GM11168 (cell line): ENCODE results near the gene PSTPIP1.

Source experiments
- in situ Hi-C: fragments of 300-500 bp; cut with MboI; formaldehyde crosslinking; loops from one replicate; pipeline ENCODE4 v1.12.0; 2022; ENCODE audit warnings: low sequenced_read_pairs; ENCODE audit not compliant: unreplicated experiment

The PSTPIP1 gene

GRCh38 chr15:77027697-77028450 is 32.9 kb downstream of the PSTPIP1 start:
- in situ Hi-C loops = no loop called here

GRCh38 chr15:77028451-77029165 is 33.7 kb downstream of the PSTPIP1 start:
- in situ Hi-C loops = no loop called here

- in situ Hi-C loops = no loop called here
These were observed 34.5 kb downstream of the PSTPIP1 start for GRCh38 chr15:77029166-77030047.

GRCh38 chr15:77030048-77030927 is 35.4 kb downstream of the PSTPIP1 start:
- in situ Hi-C loops = no loop called here

GRCh38 chr15:77030928-77031375 is 36.0 kb downstream of the PSTPIP1 start:
- in situ Hi-C loops = no loop called here

- in situ Hi-C loops = no loop called here
These were observed 36.6 kb downstream of the PSTPIP1 start for GRCh38 chr15:77031376-77032050.

- in situ Hi-C loops = no loop called here
These were observed 37.2 kb downstream of the PSTPIP1 start for GRCh38 chr15:77032052-77032646.

- in situ Hi-C loops = no loop called here
These were observed 37.9 kb downstream of the PSTPIP1 start for GRCh38 chr15:77032647-77033416.

- in situ Hi-C loops = no loop called here
These were observed 38.4 kb downstream of the PSTPIP1 start for GRCh38 chr15:77033417-77033728.

GRCh38 chr15:77033729-77034671 is 39.1 kb downstream of the PSTPIP1 start:
- in situ Hi-C loops = no loop called here

- in situ Hi-C loops = no loop called here
These were observed 40.0 kb downstream of the PSTPIP1 start for GRCh38 chr15:77034695-77035489.

GRCh38 chr15:77035584-77035983 is 40.7 kb downstream of the PSTPIP1 start:
- in situ Hi-C loops = no loop called here

- in situ Hi-C loops = no loop called here
These were observed 41.1 kb downstream of the PSTPIP1 start for GRCh38 chr15:77035999-77036471.

- in situ Hi-C loops = no loop called here
These were observed 41.8 kb downstream of the PSTPIP1 start for GRCh38 chr15:77036537-77037387.
